Endothelial cell of umbilical vein (primary cell): Measurements from ENCODE around the gene OVOL3. TPM values are rescaled to one million over a fixed set of nuclear protein-coding genes. Genes with fewer than 3 reads are reported as not detected.

Experiments used
- BruUV-seq: library from RNA; stranded (reverse); fragments of 400-500 nt; replicated peaks from 2 replicates; lab custom pipeline; 2021; lab: Mats Ljungman, UMichigan
- CTCF ChIA-PET: fragments of 300-600, 350-600 bp; sonication (Branson Sonifier 250); formaldehyde crosslinking; loops from one replicate; lab custom pipeline; 2021; ENCODE audit warnings: antibody characterized with exemption, inconsistent platforms; lab: Charles Lee
- POLR2A ChIA-PET: fragments of 300-600, 350-600 bp; sonication (Branson Sonifier 250); formaldehyde crosslinking; loops from one replicate; lab custom pipeline; 2021; ENCODE audit warnings: antibody characterized with exemption, inconsistent platforms; lab: Charles Lee
- DNase-seq: peaks from one replicate; pipeline ENCODE4 v3.0.0-alpha.2; 2011; ENCODE audit warnings: low read depth, low spot score
- FAIRE-seq: peaks from 2 replicates; lab custom pipeline; 2011; peaks lifted over from hg19 to GRCh38; lab: Jason Lieb, UNC
- H2AFZ ChIP-seq: 2 replicates; pipeline ENCODE4 v1.6.0; 2012; ENCODE audit warnings: low read depth, low read length, control low read depth, inconsistent platforms
- H3K27ac ChIP-seq: 2 replicates; pipeline ENCODE4 v1.5.1; 2011; ENCODE audit warnings: low read depth, mild to moderate bottlenecking, control low read depth, low read length, moderate library complexity; ENCODE audit not compliant: insufficient read depth
- H3K27me3 ChIP-seq, 2 experiments: 2 replicates each; pipeline versions ENCODE4 v1.6.0 to v1.6.1; 2011; ENCODE audit warnings: low read length in 2 of 2, mixed read lengths in 1 of 2; ENCODE audit not compliant: control insufficient read depth in 2 of 2, insufficient read depth in 2 of 2
- H3K36me3 ChIP-seq, 2 experiments: 2 replicates in 1 of 2; 3 replicates in 1 of 2; pipeline ENCODE4 v1.5.1; 2011; ENCODE audit warnings: low read length in 2 of 2, mild to moderate bottlenecking in 1 of 2, moderate library complexity in 1 of 2; ENCODE audit not compliant: control insufficient read depth in 2 of 2, insufficient read depth in 2 of 2; ENCODE audit errors: extremely low read depth in 1 of 2
- H3K4me1 ChIP-seq: 3 replicates; pipeline ENCODE4 v1.5.1; 2011; ENCODE audit warnings: mild to moderate bottlenecking, low read length; ENCODE audit not compliant: control insufficient read depth, insufficient read depth; ENCODE audit errors: extremely low read depth
- H3K4me2 ChIP-seq: 2 replicates; pipeline ENCODE4 v1.6.1; 2011; ENCODE audit warnings: low read length, control low read depth, mixed read lengths; ENCODE audit not compliant: insufficient read depth
- H3K4me3 ChIP-seq, 3 experiments: fragments of 200-600 bp in 1 of 3; sonication (generic), shearing (Covaris generic) in 1 of 3; replicated peaks in 1 of 3; 2 replicates each; pipeline ENCODE4 v1.5.1; 2011 to 2016; ENCODE audit warnings: control low read depth in 3 of 3, low read length in 3 of 3, mild to moderate bottlenecking in 2 of 3, inconsistent platforms in 1 of 3, low read depth in 1 of 3, moderate library complexity in 1 of 3; ENCODE audit not compliant: insufficient read depth in 1 of 3
- H3K79me2 ChIP-seq: 2 replicates; pipeline ENCODE4 v1.6.0; 2012; ENCODE audit warnings: low read length, inconsistent platforms; ENCODE audit not compliant: control insufficient read depth, insufficient read depth
- H3K9ac ChIP-seq: replicated peaks from 2 replicates; pipeline ENCODE3; 2011; ENCODE audit warnings: low read length, control low read depth; ENCODE audit not compliant: insufficient read depth; ENCODE audit errors: extremely low read depth
- H3K9me1 ChIP-seq: replicated peaks from 3 replicates; pipeline ENCODE4 v1.6.0; 2011; ENCODE audit warnings: mild to moderate bottlenecking, low read length; ENCODE audit not compliant: control insufficient read depth, insufficient read depth; ENCODE audit errors: extremely low read depth
- H3K9me3 ChIP-seq: replicated peaks from 2 replicates; pipeline ENCODE4 v1.5.1; 2012; ENCODE audit warnings: low read length, inconsistent platforms; ENCODE audit not compliant: control insufficient read depth, insufficient read depth
- H4K20me1 ChIP-seq: replicated peaks from 2 replicates; pipeline ENCODE3; 2011; ENCODE audit warnings: mild to moderate bottlenecking, low read length; ENCODE audit not compliant: control insufficient read depth, insufficient read depth; ENCODE audit errors: extremely low read depth
- EZH2 ChIP-seq: IDR thresholded peaks from 2 replicates; pipeline ENCODE4 v1.6.1; 2012; ENCODE audit warnings: borderline replicate concordance, low read depth, mild to moderate bottlenecking, moderate library complexity, low read length, inconsistent platforms; ENCODE audit not compliant: severe bottlenecking
- FOS ChIP-seq: IDR thresholded peaks from 2 replicates; pipeline ENCODE4 v1.6.1; 2011; ENCODE audit warnings: mild to moderate bottlenecking, low read length, moderate library complexity, borderline replicate concordance; ENCODE audit not compliant: insufficient read depth
- GATA2 ChIP-seq: IDR thresholded peaks from 2 replicates; pipeline ENCODE4 v1.7.0; 2011; ENCODE audit warnings: low read depth, mild to moderate bottlenecking, moderate library complexity, mixed read lengths, low read length; ENCODE audit not compliant: insufficient read length, insufficient read depth
- JUN ChIP-seq: IDR thresholded peaks from 2 replicates; pipeline ENCODE4 v1.6.1; 2011; ENCODE audit warnings: borderline replicate concordance, low read depth; ENCODE audit not compliant: insufficient read length, insufficient read depth
- MYC ChIP-seq: IDR thresholded peaks from one replicate; pipeline ENCODE4 v1.6.1; 2011; ENCODE audit warnings: mild to moderate bottlenecking, low read depth, low read length
- POLR2A ChIP-seq: IDR thresholded peaks from 2 replicates; pipeline ENCODE4 v1.6.1; 2012; ENCODE audit warnings: low read depth, mild to moderate bottlenecking, control low read depth, low read length
- POLR2AphosphoS5 ChIP-seq: IDR thresholded peaks from 2 replicates; pipeline ENCODE4 v1.6.1; 2012; ENCODE audit warnings: low read depth, mild to moderate bottlenecking, control low read depth, low read length, moderate library complexity; ENCODE audit not compliant: insufficient read depth
- dilution Hi-C: fragments of 300-500 bp; cut with MboI; formaldehyde crosslinking; loops from one replicate; pipeline ENCODE4 v1.15.0; 2019; ENCODE audit warnings: low sequenced_read_pairs; ENCODE audit not compliant: extremely low pct_ligation_motif_present
- intact Hi-C: fragments of 100-400 bp; cut with micrococcal nuclease; formaldehyde crosslinking; loops from one replicate; pipeline ENCODE4 v1.10.0; 2022
- polyA plus RNA-seq, 4 experiments: library from polyadenylated mRNA; depleted of rRNA in 3 of 4; stranded (reverse) in 3 of 4; unstranded in 1 of 4; fragments of >200 nt; gene quantifications; 2 replicates each; pipeline versions ENCODE4 v1.2.1 to v1.2.3, GENCODE V29; 2011 to 2012; ENCODE audit warnings: missing spikeins in 1 of 4
- total RNA-seq: library from RNA; stranded (reverse); gene quantifications from 2 replicates; pipeline ENCODE4 v1.2.3, GENCODE V29; 2021
- TF ChIP-seq, protein P1 (sequence below): IDR thresholded peaks from 2 replicates; pipeline ENCODE4 v1.6.1; 2011; ENCODE audit not compliant: insufficient read depth, insufficient read length
- TF ChIP-seq, protein P2 (sequence below), 2 donors: IDR thresholded peaks; 1 replicate in 1 of 2; 2 replicates in 1 of 2; pipeline ENCODE4 v1.5.1; 2011; ENCODE audit warnings: low read length in 2 of 2, mild to moderate bottlenecking in 2 of 2, moderate library complexity in 2 of 2, control low read depth in 1 of 2, inconsistent platforms in 1 of 2, low read depth in 1 of 2; ENCODE audit not compliant: insufficient read depth in 1 of 2; ENCODE audit errors: extremely low read depth in 1 of 2

The OVOL3 gene
- total and polyA plus RNA-seq, 2 donors (not counting 3 experiments of a cell fraction or from before 2014, with no cell fraction given), result not detected

DNA sequence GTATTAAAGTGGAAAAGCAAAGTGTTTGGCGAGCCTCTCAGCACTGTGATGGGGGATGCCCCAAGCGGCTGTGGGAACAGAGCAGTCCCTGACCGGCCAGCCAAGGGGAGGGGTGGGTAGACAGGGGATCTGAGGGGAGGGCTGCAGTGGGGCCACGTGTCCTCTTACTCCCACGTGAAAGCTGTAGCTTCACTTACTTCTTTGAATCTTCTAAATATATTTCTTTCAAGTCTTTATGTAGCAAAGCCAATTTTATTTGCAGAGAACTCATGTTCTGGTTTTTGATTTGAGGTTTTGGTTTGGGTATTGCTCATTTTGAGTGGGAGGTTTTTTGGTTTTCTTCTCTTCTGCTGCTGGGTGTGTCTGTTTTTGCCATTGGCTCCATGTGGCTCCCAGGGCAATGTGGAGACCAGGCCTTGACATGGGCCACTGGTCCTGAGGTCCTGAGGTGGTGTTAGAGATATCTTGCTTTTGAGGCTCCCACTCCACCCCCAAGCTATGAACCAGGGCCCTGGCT, 17.7 kb upstream of the OVOL3 start:
- no peak for TF ChIP-seq GATA2
- TF ChIP-seq, protein P1, sequence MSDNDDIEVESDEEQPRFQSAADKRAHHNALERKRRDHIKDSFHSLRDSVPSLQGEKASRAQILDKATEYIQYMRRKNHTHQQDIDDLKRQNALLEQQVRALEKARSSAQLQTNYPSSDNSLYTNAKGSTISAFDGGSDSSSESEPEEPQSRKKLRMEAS, result no peak
- no peak for TF ChIP-seq POLR2AphosphoS5
- no peak for TF ChIP-seq EZH2
- TF ChIP-seq POLR2A, result no peak
- TF ChIP-seq, protein P2, sequence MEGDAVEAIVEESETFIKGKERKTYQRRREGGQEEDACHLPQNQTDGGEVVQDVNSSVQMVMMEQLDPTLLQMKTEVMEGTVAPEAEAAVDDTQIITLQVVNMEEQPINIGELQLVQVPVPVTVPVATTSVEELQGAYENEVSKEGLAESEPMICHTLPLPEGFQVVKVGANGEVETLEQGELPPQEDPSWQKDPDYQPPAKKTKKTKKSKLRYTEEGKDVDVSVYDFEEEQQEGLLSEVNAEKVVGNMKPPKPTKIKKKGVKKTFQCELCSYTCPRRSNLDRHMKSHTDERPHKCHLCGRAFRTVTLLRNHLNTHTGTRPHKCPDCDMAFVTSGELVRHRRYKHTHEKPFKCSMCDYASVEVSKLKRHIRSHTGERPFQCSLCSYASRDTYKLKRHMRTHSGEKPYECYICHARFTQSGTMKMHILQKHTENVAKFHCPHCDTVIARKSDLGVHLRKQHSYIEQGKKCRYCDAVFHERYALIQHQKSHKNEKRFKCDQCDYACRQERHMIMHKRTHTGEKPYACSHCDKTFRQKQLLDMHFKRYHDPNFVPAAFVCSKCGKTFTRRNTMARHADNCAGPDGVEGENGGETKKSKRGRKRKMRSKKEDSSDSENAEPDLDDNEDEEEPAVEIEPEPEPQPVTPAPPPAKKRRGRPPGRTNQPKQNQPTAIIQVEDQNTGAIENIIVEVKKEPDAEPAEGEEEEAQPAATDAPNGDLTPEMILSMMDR (IDR thresholded peaks at IDR 0.05; ENCODE audit: extremely low read depth in 1 of 2, insufficient read depth in 1 of 2, low read depth in 1 of 2, low read length in 2 of 2), result no peak
- no peak for TF ChIP-seq JUN
- no peak for TF ChIP-seq MYC
- no peak for TF ChIP-seq FOS
- Histone ChIP-seq H3K27me3 (no peaks in the 10 kb centered on the region), H3K9me3 (no peaks in the 10 kb centered on the region), H3K9me1 (no peaks in the 10 kb centered on the region), H3K79me2 (no peaks in the 10 kb centered on the region), H3K4me3 (no peak overlapping the region), H3K4me1 (no peaks in the 10 kb centered on the region), H3K4me2 (no peak overlapping the region), H2AFZ (no peak overlapping the region), H3K27ac (no peak overlapping the region), H3K36me3 (peaks cover 3 to 5% of the 10 kb centered on the region in 2 experiments), H3K9ac (no peak overlapping the region), H4K20me1 (no peaks in the 10 kb centered on the region)
- ChIA-PET CTCF (no interaction called here), POLR2A (no interaction called here)
- DNase-seq, result no peak
- intact Hi-C loops (no loop called here), dilution Hi-C loops (no loop called here)
- no peak for FAIRE-seq
- BruUV-seq, result no TSS peak
